K562 (cell line): ENCODE data around the gene LAPTM5. TPM values are rescaled to one million over a fixed set of nuclear protein-coding genes. Genes with fewer than 3 reads are reported as not detected.

Source experiments
- CBX2 ChIP-seq: fragments of 200-600 bp; sonication (generic); IDR thresholded peaks from one replicate; pipeline ENCODE4 v1.6.1; 2012; ENCODE audit warnings: mild to moderate bottlenecking, low read length, inconsistent platforms; ENCODE audit not compliant: insufficient read depth, poor library complexity, severe bottlenecking
- ESRRA ChIP-seq: fragments of 450-650 bp; IDR thresholded peaks from 2 replicates; pipeline ENCODE4 v1.6.1; 2014; ENCODE audit warnings: low read depth, mild to moderate bottlenecking, moderate library complexity, borderline replicate concordance
- FUS ChIP-seq: fragments of 200-400 bp; formaldehyde crosslinking; optimal IDR thresholded peaks from 2 replicates; pipeline ENCODE3; 2017; ENCODE audit warnings: low read depth, low read length
- SRSF3 ChIP-seq: fragments of 200-400 bp; formaldehyde crosslinking; IDR thresholded peaks from 2 replicates; pipeline ENCODE4 v1.6.1; 2016; ENCODE audit warnings: mild to moderate bottlenecking, low read length, moderate library complexity; ENCODE audit not compliant: insufficient read depth
- TAF1 ChIP-seq: IDR thresholded peaks from 2 replicates; pipeline ENCODE4 v1.6.1; 2011; ENCODE audit warnings: mild to moderate bottlenecking, low read length, moderate library complexity; ENCODE audit not compliant: insufficient read depth, control insufficient read depth, severe bottlenecking; ENCODE audit errors: extremely low read depth
- TOE1 ChIP-seq, 2 experiments: fragments of 450-650 bp in 1 of 2; sonication (generic) in 1 of 2; formaldehyde crosslinking in 1 of 2; IDR thresholded peaks; 2 replicates each; pipeline versions ENCODE4 v1.7.1 to v1.8.0; 2016 to 2022; ENCODE audit warnings: borderline replicate concordance in 2 of 2, mild to moderate bottlenecking in 2 of 2, antibody characterized with exemption in 1 of 2, inconsistent platforms in 1 of 2, low read depth in 1 of 2, missing genetic modification reagents in 1 of 2, moderate library complexity in 1 of 2
- TSC22D4 ChIP-seq: fragments of 450-650 bp; IDR thresholded peaks from 2 replicates; pipeline ENCODE4 v1.6.1; 2016; ENCODE audit warnings: missing genetic modification characterization, missing biosample characterization, control low read depth
- ZFX ChIP-seq: sonication (generic); formaldehyde crosslinking; IDR thresholded peaks from 2 replicates; pipeline ENCODE4 v1.8.0; 2022; ENCODE audit warnings: mild to moderate bottlenecking, missing genetic modification reagents, moderate library complexity
- ZNF76 ChIP-seq: fragments of 250-450 bp; sonication (Bioruptor Pico); IDR thresholded peaks from 2 replicates; pipeline ENCODE4 v1.4.0; 2020; ENCODE audit warnings: mild to moderate bottlenecking, moderate library complexity, borderline replicate concordance
- ZNF79 ChIP-seq: fragments of 250-450 bp; sonication (Bioruptor Pico); IDR thresholded peaks from 2 replicates; pipeline ENCODE4 v1.4.0; 2020; ENCODE audit warnings: low read depth, mild to moderate bottlenecking, moderate library complexity
- ZNF830 ChIP-seq: fragments of 250-450 bp; sonication (Bioruptor Pico); IDR thresholded peaks from 2 replicates; pipeline ENCODE4 v1.5.0; 2021; ENCODE audit warnings: mild to moderate bottlenecking
- polyA plus RNA-seq, 8 experiments: library from polyadenylated mRNA; depleted of rRNA in 4 of 8; stranded (reverse) in 5 of 8; unstranded in 3 of 8; fragments of >200 nt; fragmentation: Nextera tagmentation in 2 of 8; fragmentation: Illumina TruSeq in 1 of 8; extraction: Ambion mirVana in 2 of 8; extraction: Trizol in 1 of 8; gene quantifications; 2 replicates each; pipeline versions ENCODE4 v1.2.1 to v1.2.3, GENCODE V29; 2011 to 2014; ENCODE audit warnings: inconsistent platforms in 1 of 8, missing spikeins in 1 of 8
- total RNA-seq, 7 experiments: library from RNA; depleted of rRNA in 6 of 7; stranded (reverse); fragments of >200 nt in 6 of 7; fragmentation: Illumina TruSeq in 2 of 7; extraction: Trizol in 2 of 7; gene quantifications; 2 replicates each; pipeline versions ENCODE4 v1.2.1 to v1.2.3, GENCODE V29; 2011 to 2021; ENCODE audit warnings: low replicate concordance in 1 of 7
- TF ChIP-seq, protein P1 (sequence below): sonication (generic); formaldehyde crosslinking; IDR thresholded peaks from 2 replicates; pipeline ENCODE4 v1.8.1; 2023; ENCODE audit warnings: mild to moderate bottlenecking, missing genetic modification reagents, moderate library complexity
- TF ChIP-seq, protein P2 (sequence below): sonication (generic); formaldehyde crosslinking; IDR thresholded peaks from 2 replicates; pipeline ENCODE4 v1.4.0; 2020; ENCODE audit warnings: mild to moderate bottlenecking, missing genetic modification reagents
- TF ChIP-seq, protein P3 (sequence below): fragments of 450-650 bp; conservative IDR thresholded peaks from 2 replicates; pipeline ENCODE4 v1.6.1; 2016; ENCODE audit warnings: missing genetic modification characterization, low read depth, mild to moderate bottlenecking, missing compliant biosample characterization, moderate library complexity

The LAPTM5 gene
- total and polyA plus RNA-seq, 9 of the 15 experiments (the other 6 are each of a cell fraction or from before 2014, with no cell fraction given), result 2.4 to 47.3 (median 20.3) TPM

DNA sequence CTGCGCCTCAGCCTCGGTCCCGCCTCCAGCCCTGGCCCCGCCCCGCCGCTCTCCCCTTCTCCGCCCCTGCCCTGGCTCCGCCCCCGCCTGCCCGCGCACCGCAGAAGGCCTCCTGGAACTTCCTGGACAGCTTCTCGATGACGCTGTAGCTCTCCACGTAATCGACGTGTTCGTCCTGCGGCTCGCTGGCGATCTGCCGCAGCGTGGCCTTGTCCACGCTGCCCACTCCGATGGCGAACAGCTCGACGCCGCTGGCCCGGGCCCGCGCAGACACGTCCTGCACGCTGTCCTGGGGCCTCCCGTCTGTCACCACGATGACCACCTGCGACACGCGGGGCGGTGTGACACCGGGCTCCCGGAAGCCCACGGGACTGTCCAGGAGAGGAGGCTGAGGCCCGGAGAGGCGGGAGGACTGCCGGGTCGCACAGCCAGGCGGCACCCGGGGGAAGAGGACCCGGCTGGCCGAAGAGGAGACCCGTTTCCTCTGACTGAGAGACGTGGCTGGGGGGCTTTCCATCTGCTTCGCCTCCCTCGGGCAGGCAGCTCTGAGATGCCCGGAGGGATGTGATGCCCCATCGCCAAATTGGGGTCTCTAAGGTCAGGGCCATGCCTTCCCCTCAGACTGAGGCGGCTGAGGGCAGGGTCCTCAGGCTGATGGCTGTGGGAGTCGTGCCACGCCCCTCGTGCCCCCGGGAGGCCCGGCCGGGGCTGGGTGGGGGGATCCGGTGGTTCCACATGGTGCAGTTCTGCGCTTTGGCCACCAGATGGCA is 38.8 kb downstream of the LAPTM5 start (continued):
- TF ChIP-seq, protein P1, sequence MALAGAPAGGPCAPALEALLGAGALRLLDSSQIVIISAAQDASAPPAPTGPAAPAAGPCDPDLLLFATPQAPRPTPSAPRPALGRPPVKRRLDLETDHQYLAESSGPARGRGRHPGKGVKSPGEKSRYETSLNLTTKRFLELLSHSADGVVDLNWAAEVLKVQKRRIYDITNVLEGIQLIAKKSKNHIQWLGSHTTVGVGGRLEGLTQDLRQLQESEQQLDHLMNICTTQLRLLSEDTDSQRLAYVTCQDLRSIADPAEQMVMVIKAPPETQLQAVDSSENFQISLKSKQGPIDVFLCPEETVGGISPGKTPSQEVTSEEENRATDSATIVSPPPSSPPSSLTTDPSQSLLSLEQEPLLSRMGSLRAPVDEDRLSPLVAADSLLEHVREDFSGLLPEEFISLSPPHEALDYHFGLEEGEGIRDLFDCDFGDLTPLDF (CRISPR knock-in tag), result peak; percentile 97
- TF ChIP-seq, protein P2, sequence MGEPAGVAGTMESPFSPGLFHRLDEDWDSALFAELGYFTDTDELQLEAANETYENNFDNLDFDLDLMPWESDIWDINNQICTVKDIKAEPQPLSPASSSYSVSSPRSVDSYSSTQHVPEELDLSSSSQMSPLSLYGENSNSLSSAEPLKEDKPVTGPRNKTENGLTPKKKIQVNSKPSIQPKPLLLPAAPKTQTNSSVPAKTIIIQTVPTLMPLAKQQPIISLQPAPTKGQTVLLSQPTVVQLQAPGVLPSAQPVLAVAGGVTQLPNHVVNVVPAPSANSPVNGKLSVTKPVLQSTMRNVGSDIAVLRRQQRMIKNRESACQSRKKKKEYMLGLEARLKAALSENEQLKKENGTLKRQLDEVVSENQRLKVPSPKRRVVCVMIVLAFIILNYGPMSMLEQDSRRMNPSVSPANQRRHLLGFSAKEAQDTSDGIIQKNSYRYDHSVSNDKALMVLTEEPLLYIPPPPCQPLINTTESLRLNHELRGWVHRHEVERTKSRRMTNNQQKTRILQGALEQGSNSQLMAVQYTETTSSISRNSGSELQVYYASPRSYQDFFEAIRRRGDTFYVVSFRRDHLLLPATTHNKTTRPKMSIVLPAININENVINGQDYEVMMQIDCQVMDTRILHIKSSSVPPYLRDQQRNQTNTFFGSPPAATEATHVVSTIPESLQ (CRISPR knock-in tag), result peak; percentile 94; the same call in 1 of the 2 replicates
- TF ChIP-seq FUS, result peak; percentile 84
- peak; percentile 94; the same call in 1 of the 2 replicates for TF ChIP-seq ZNF830
- 0 out of 2 replicates have a peak, but pooled peaks have one; percentile 47 for TF ChIP-seq TOE1 (IDR thresholded peaks at IDR 0.05; ENCODE audit: borderline replicate concordance)
- TF ChIP-seq TOE1 (CRISPR knock-in tag; IDR thresholded peaks at IDR 0.05; ENCODE audit: borderline replicate concordance, low read depth), result 0 out of 2 replicates have a peak, but pooled peaks have one; percentile 71
- TF ChIP-seq CBX2, result no peak
- TF ChIP-seq ZNF79, result peak; percentile 85
- no peak for TF ChIP-seq TSC22D4 (tag)
- TF ChIP-seq, protein P3, sequence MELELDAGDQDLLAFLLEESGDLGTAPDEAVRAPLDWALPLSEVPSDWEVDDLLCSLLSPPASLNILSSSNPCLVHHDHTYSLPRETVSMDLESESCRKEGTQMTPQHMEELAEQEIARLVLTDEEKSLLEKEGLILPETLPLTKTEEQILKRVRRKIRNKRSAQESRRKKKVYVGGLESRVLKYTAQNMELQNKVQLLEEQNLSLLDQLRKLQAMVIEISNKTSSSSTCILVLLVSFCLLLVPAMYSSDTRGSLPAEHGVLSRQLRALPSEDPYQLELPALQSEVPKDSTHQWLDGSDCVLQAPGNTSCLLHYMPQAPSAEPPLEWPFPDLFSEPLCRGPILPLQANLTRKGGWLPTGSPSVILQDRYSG (tag), result peak; percentile 89
- TF ChIP-seq TAF1, result peak; percentile 81
- TF ChIP-seq SRSF3, result peak; percentile 96; the same call in 1 of the 2 replicates
- peak; percentile 95 for TF ChIP-seq ZNF76 (CRISPR knock-in tag)
- peak; percentile 99 for TF ChIP-seq ZFX
- peak; percentile 10; the same call in 1 of the 2 replicates for TF ChIP-seq ESRRA
